Gastroesophageal sphincter (tissue), 4 donors: ENCODE results near the gene PBX1. TPM values are rescaled to one million over a fixed set of nuclear protein-coding genes. Genes with fewer than 3 reads are reported as not detected.

ENCODE experiments used
- ATAC-seq: fragments of 150-250 bp; one replicate; pipeline ENCODE4 v1.9.1; 2016; ENCODE audit warnings: mild to moderate bottlenecking, moderate library complexity
- H3K27ac ChIP-seq, 4 donors: fragments of 200-600 bp; sonication (generic) in 3 of 4; 1 replicate in 3 of 4; 2 replicates in 1 of 4; pipeline ENCODE4 v1.5.1; 2016 to 2019
- H3K27me3 ChIP-seq: fragments of 200-600 bp; sonication (generic); one replicate; pipeline ENCODE4 v1.5.1; 2019
- H3K36me3 ChIP-seq, 2 donors: fragments of 200-600 bp; sonication (generic); one replicate each; pipeline ENCODE4 v1.5.1; 2019; ENCODE audit warnings: control low read depth in 1 of 2
- H3K4me1 ChIP-seq, 3 donors: fragments of 200-600 bp; sonication (generic); 1 replicate in 2 of 3; 2 replicates in 1 of 3; pipeline ENCODE4 v1.5.1; 2016 to 2019; ENCODE audit warnings: control low read depth in 2 of 3
- H3K4me3 ChIP-seq, 2 donors: fragments of 200-600 bp; sonication (generic); one replicate each; pipeline ENCODE4 v1.5.1; 2019; ENCODE audit warnings: mild to moderate bottlenecking in 1 of 2, moderate library complexity in 1 of 2
- H3K9me3 ChIP-seq, 3 donors: fragments of 200-600 bp; sonication (generic); one replicate each; pipeline ENCODE4 v1.5.1; 2017 to 2019; ENCODE audit warnings: control low read depth in 2 of 3
- EP300 ChIP-seq: sonication (generic); formaldehyde crosslinking; IDR thresholded peaks from one replicate; pipeline ENCODE4 v1.6.1; 2017; ENCODE audit warnings: antibody characterized with exemption, mild to moderate bottlenecking
- POLR2A ChIP-seq, 2 donors: fragments of 450-650 bp; IDR thresholded peaks; one replicate each; pipeline ENCODE4 v1.6.1; 2017; ENCODE audit warnings: antibody characterized with exemption in 2 of 2, mild to moderate bottlenecking in 2 of 2, moderate library complexity in 1 of 2
- POLR2AphosphoS5 ChIP-seq: sonication (generic); formaldehyde crosslinking; IDR thresholded peaks from one replicate; pipeline ENCODE4 v1.6.1; 2017; ENCODE audit warnings: antibody characterized with exemption
- WGBS, 2 donors: methylation state at CpG; one replicate each; pipeline ENCODE4 v1.1.5; 2018; ENCODE audit warnings: low coverage in 1 of 2; 5-methylcytosine and 5-hydroxymethylcytosine counted together
- total RNA-seq, 4 donors: library from RNA; depleted of rRNA; stranded (reverse); fragments of >200 nt; gene quantifications; one replicate each; pipeline ENCODE4 v1.1.0, GENCODE V29; 2016
- TF ChIP-seq, protein P1 (sequence below), 4 experiments: fragments of 200-600 bp in 2 of 4; fragments of 450-650 bp in 2 of 4; sonication (generic) in 1 of 4; IDR thresholded peaks; one replicate each; pipeline ENCODE4 v1.5.1; 2017 to 2019; ENCODE audit warnings: antibody characterized with exemption in 4 of 4, mild to moderate bottlenecking in 2 of 4, moderate library complexity in 2 of 4

The PBX1 gene
- total RNA-seq, 4 donors from 2014 or later: 75.8 to 177 (median 140) TPM

DNA sequence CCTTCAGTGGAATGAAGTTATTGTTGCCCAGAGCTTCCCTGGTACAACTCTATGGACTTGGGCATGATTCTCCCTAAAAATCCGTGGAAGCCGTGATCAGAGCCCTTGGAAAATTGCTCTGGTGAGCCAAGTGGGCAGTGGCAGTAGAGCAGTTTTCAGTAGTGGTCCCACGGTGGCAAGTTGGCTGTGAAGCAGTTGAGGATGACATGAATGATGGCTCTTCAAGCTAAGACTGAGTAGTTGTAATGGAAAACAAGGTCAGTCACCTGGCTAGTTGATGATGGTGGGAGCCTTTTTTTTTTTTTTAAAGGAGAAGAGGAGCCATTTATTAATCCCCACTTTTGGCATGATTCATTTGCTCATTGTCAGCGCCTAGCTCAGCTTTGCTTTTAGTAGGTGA is 36.2 kb downstream of the PBX1 start:
- WGBS, 2 donors: 43 to 50% methylated on average over 4 of the region's 4 CpGs
- peaks cover 0 to 12% of the 10 kb centered on the region in 2 donors for H3K36me3 ChIP-seq
- no peak overlapping the region for H3K4me3 ChIP-seq
- no peaks in the 10 kb centered on the region for H3K27me3 ChIP-seq
- no peaks in the 10 kb centered on the region for H3K9me3 ChIP-seq
- ATAC-seq: no peak
- peaks cover 17 to 93% (median 22%) of the 10 kb centered on the region in 3 donors for H3K4me1 ChIP-seq
- H3K27ac ChIP-seq: peak overlapping the region; percentile 22 to 58 (median 38)
- TF ChIP-seq, protein P1, sequence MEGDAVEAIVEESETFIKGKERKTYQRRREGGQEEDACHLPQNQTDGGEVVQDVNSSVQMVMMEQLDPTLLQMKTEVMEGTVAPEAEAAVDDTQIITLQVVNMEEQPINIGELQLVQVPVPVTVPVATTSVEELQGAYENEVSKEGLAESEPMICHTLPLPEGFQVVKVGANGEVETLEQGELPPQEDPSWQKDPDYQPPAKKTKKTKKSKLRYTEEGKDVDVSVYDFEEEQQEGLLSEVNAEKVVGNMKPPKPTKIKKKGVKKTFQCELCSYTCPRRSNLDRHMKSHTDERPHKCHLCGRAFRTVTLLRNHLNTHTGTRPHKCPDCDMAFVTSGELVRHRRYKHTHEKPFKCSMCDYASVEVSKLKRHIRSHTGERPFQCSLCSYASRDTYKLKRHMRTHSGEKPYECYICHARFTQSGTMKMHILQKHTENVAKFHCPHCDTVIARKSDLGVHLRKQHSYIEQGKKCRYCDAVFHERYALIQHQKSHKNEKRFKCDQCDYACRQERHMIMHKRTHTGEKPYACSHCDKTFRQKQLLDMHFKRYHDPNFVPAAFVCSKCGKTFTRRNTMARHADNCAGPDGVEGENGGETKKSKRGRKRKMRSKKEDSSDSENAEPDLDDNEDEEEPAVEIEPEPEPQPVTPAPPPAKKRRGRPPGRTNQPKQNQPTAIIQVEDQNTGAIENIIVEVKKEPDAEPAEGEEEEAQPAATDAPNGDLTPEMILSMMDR (IDR thresholded peaks at IDR 0.05): no peak
- no peak for TF ChIP-seq EP300
- no peak for TF ChIP-seq POLR2AphosphoS5
- no peak for TF ChIP-seq POLR2A (IDR thresholded peaks at IDR 0.05)

GRCh38 chr1:164596172-164596571 is 37.2 kb downstream of the PBX1 start:
- no peak for ATAC-seq

GRCh38 chr1:164598719-164599118 is 39.7 kb downstream of the PBX1 start:
- Histone ChIP-seq H3K4me3 (no peak overlapping the region), H3K36me3 (peaks cover 0 to 12% of the 10 kb centered on the region in 2 donors), H3K27ac (peak overlapping the region; percentile 11 to 76 (median 68)), H3K9me3 (no peaks in the 10 kb centered on the region), H3K4me1 (peaks cover 17 to 93% (median 19%) of the 10 kb centered on the region in 3 donors), H3K27me3 (no peaks in the 10 kb centered on the region)
- WGBS, 2 donors: 50 to 84% methylated on average over 4 to 6 of the region's 6 CpGs
- TF ChIP-seq POLR2AphosphoS5 (no peak), EP300 (no peak), POLR2A (IDR thresholded peaks at IDR 0.05) (no peak)
- TF ChIP-seq, protein P1 (IDR thresholded peaks at IDR 0.05): no peak
- no peak for ATAC-seq

More at GRCh38 chr1:164596172-164596571, 37.2 kb downstream of the PBX1 start:
- Histone ChIP-seq H3K27ac (no peak overlapping the region), H3K4me1 (peaks cover 14 to 93% (median 22%) of the 10 kb centered on the region in 3 donors), H3K9me3 (no peaks in the 10 kb centered on the region), H3K4me3 (no peak overlapping the region), H3K27me3 (no peaks in the 10 kb centered on the region), H3K36me3 (peaks cover 0 to 12% of the 10 kb centered on the region in 2 donors)
- 69 to 79% methylated on average over 1 of the region's 1 CpG for WGBS, 2 donors
- TF ChIP-seq POLR2AphosphoS5: no peak
- TF ChIP-seq EP300: no peak
- TF ChIP-seq POLR2A (IDR thresholded peaks at IDR 0.05): no peak
- TF ChIP-seq, protein P1 (IDR thresholded peaks at IDR 0.05): no peak

DNA sequence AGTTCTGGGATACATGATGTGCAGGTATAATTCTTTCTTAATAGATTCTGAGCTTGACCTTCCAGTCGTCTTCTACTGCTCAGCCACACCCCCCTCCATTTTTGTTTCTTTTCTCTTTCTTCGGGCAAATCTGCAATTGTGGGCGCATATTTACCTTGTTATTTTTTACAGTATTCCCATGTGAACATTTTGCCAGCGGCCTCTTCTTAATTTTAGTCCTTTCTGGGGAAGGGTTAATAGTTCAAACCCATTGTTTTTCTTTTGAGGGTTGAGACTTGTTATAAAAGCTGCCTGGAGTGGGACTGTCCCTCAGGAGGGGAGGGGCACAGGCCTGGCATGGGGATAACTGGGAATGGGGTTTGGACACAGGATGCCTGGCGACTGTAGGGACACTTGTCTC is 40.3 kb downstream of the PBX1 start:
- peaks cover 17 to 93% (median 19%) of the 10 kb centered on the region in 3 donors for H3K4me1 ChIP-seq
- 25 to 44% methylated on average over 3 to 5 of the region's 5 CpGs for WGBS, 2 donors
- peak overlapping the region; percentile 34 to 76 (median 62) for H3K27ac ChIP-seq
- no peaks in the 10 kb centered on the region for H3K27me3 ChIP-seq
- TF ChIP-seq POLR2A (IDR thresholded peaks at IDR 0.05) (no peak), POLR2AphosphoS5 (no peak), EP300 (no peak)
- TF ChIP-seq, protein P1 (IDR thresholded peaks at IDR 0.05): no peak
- H3K4me3 ChIP-seq: no peak overlapping the region
- no peak for ATAC-seq
- peaks cover 0 to 12% of the 10 kb centered on the region in 2 donors for H3K36me3 ChIP-seq
- no peaks in the 10 kb centered on the region for H3K9me3 ChIP-seq

- H3K4me1 ChIP-seq: peaks cover 18 to 95% (median 20%) of the 10 kb centered on the region in 3 donors
- TF ChIP-seq POLR2AphosphoS5 (no peak), EP300 (no peak), POLR2A (IDR thresholded peaks at IDR 0.05) (no peak)
- TF ChIP-seq, protein P1 (IDR thresholded peaks at IDR 0.05): no peak
- ATAC-seq: no peak
- WGBS, 2 donors: 38 to 48% methylated on average over 4 of the region's 5 CpGs
- H3K9me3 ChIP-seq: no peaks in the 10 kb centered on the region
- H3K4me3 ChIP-seq: peak overlapping the region in 1 of 2 donors; percentile 28
- peaks cover 0 to 12% of the 10 kb centered on the region in 2 donors for H3K36me3 ChIP-seq
- peak overlapping the region; percentile 6 to 83 (median 76) for H3K27ac ChIP-seq
- H3K27me3 ChIP-seq: no peaks in the 10 kb centered on the region
Observed at GRCh38 chr1:164601399-164602100, 42.6 kb downstream of the PBX1 start.
